A673 (cell line): ENCODE results near the gene PHKA2.

ENCODE experiments used
- EZH2 ChIP-seq: fragments of 200-600 bp; sonication (generic); IDR thresholded peaks from 2 replicates; pipeline ENCODE4 v1.6.1; 2017; ENCODE audit warnings: borderline replicate concordance, low read depth, mild to moderate bottlenecking, mixed read lengths, antibody characterized with exemption, low read length; ENCODE audit not compliant: poor library complexity, severe bottlenecking
- TF ChIP-seq, protein P1 (sequence below): fragments of 300-800, 200-600 bp; sonication (generic); conservative IDR thresholded peaks from 2 replicates; pipeline ENCODE4 v1.5.1; 2017; ENCODE audit warnings: low read depth, mild to moderate bottlenecking, antibody characterized with exemption, low read length, moderate library complexity, mixed read lengths

DNA sequence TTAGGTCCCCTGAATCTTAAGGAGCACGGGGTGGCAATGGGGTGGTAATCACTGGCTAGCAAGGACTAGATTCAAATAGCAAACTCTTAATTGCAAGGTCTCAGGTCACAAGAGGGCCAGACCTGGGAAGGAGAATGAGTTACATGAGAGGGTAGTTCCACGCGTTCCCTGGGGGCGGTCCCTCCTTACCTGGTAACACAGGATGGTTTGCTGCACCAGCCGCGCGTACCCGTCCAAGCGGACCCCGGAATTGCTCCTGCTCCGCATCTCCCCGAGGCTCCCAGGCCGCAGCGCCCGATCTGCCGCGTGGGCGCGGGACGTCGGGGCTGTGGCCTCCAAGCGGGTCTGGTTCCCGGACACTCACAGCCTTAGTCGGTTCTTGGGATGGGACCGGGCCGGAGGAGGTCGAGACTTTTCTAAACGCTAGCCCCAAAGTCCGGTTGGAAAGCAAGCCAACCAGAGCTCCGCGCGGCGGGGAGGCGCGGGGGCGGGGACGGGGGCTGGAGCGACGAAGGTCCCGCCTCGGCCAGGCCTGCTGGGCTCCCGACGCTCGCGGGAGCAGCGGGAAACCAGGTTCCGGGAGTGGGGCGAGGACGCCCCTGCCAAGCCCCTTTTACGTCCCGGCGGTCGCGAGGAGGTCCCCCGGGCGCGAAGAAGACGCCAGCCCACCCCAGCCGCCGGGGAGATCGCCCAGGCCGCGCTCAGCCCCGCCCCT is at the start of gene PHKA2:
- TF ChIP-seq, protein P1, sequence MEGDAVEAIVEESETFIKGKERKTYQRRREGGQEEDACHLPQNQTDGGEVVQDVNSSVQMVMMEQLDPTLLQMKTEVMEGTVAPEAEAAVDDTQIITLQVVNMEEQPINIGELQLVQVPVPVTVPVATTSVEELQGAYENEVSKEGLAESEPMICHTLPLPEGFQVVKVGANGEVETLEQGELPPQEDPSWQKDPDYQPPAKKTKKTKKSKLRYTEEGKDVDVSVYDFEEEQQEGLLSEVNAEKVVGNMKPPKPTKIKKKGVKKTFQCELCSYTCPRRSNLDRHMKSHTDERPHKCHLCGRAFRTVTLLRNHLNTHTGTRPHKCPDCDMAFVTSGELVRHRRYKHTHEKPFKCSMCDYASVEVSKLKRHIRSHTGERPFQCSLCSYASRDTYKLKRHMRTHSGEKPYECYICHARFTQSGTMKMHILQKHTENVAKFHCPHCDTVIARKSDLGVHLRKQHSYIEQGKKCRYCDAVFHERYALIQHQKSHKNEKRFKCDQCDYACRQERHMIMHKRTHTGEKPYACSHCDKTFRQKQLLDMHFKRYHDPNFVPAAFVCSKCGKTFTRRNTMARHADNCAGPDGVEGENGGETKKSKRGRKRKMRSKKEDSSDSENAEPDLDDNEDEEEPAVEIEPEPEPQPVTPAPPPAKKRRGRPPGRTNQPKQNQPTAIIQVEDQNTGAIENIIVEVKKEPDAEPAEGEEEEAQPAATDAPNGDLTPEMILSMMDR = no peak
- TF ChIP-seq EZH2 = no peak
